ENCODE results near the gene GTPBP4. TPM values are rescaled to one million over a fixed set of nuclear protein-coding genes. Genes with fewer than 3 reads are reported as not detected.

The GTPBP4 gene
- total and polyA plus RNA-seq, 9 of the 15 experiments (the other 6 are each of a cell fraction or from before 2014, with no cell fraction given), result 79.0 to 155 (median 128) TPM

DNA sequence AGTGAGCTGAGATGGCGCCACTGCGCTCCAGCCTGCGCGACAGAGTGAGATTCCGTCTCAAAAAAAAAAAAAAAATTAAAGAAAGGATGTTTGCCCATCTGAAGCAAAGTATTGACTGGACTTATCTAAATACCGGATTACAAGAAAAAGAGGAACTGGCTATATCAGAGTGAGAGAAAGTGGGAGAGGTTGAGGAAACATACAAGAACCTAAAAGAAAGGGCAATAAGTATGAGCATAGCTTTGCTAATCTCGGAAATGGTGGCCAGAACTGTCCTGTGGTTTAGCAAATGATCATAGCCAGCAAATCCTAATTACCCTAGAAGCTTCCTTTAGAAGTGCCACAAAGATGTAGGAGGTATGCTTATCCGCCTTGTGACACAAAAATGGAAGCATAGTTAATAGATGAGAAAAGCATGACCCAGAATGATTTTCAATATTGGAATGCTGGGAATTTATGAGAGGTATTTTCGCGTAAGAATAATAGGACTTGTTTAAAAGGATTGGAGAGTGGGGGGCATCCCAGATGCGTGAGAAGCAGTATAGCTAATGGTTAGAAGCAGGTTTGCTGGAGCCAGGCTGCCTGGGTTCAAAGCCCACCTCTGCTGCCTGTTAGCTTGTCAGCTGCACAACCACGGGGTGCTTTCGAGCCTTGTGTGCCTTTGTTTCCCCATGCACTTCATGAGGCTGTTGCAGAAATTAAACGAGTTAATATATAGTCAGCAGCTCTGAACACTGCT, 1.2 kb upstream of the GTPBP4 start:
- peak overlapping the region; percentile 97 to 99 for H3K9ac ChIP-seq (ENCODE audit: insufficient read depth in 1 of 2, low read depth in 2 of 2, low read length in 2 of 2)
- H3K4me3 ChIP-seq, result peak overlapping the region; percentile 94
- ATAC-seq (no peak), FAIRE-seq (no peak), DNase-seq (ENCODE audit: extremely low read depth in 1 of 4, low spot score in 3 of 4) (no peak)
- H3K4me2 ChIP-seq (ENCODE audit: insufficient read depth, low read length), result peak overlapping the region; percentile 89
- peaks cover 22 to 31% of the 10 kb centered on the region in 2 experiments for H3K4me1 ChIP-seq (replicated peaks in 1 of 2; ENCODE audit: control insufficient read depth in 2 of 2, insufficient read depth in 2 of 2, low read length in 2 of 2)
- peak overlapping the region; percentile 77; the same call in 1 of the 2 replicates for H2AFZ ChIP-seq (ENCODE audit: low read depth, low read length)
- ChIA-PET CTCF (ENCODE audit: low intra/inter-chr PET ratio) (no interaction called here), POLR2A (interaction anchor here (0.7 to 1.9 kb wide), 10 partner anchors 11 to 826 kb away, joined by 3 to 7 read pairs (median 4); no protein-coding TSS in a partner anchor)
- TF ChIP-seq SMARCE1 (IDR thresholded peaks at IDR 0.05) (peak; percentile 38; the same call in 1 of the 2 replicates), NFE2L1 (tag; IDR thresholded peaks at IDR 0.05; ENCODE audit: borderline replicate concordance, low read depth) (no peak), HEY1 (CRISPR knock-in tag; IDR thresholded peaks at IDR 0.05; ENCODE audit: borderline replicate concordance) (no peak), TAF9B (IDR thresholded peaks at IDR 0.05; ENCODE audit: partially characterized antibody) (peak; percentile 9), EP400 (IDR thresholded peaks at IDR 0.05) (0 out of 2 replicates have a peak, but pooled peaks have one; percentile 14), RBM25 (IDR thresholded peaks at IDR 0.05; ENCODE audit: low read depth, low read length, severe bottlenecking) (no peak), TRIM28 (IDR thresholded peaks at IDR 0.05) (0 out of 2 replicates have a peak, but pooled peaks have one; percentile 11), HLTF (IDR thresholded peaks at IDR 0.05) (no peak), SPI1 (IDR thresholded peaks at IDR 0.05; ENCODE audit: borderline replicate concordance, low read depth, low read length) (peak; percentile 98), ZNF184 (CRISPR knock-in tag; IDR thresholded peaks at IDR 0.05) (no peak), KDM1A (IDR thresholded peaks at IDR 0.05) (peak in 1 of 2 experiments; percentile 6; a peak in 1 of 4 replicates)
- H3K9me3 ChIP-seq (replicated peaks; ENCODE audit: control insufficient read depth, insufficient read depth, low read depth, low read length), result no peaks in the 10 kb centered on the region
- BruUV-seq (replicated peaks), result no TSS peak
- intact Hi-C loops (cut with micrococcal nuclease) (loop anchor here (5.0 kb wide), 1 partner anchor 55 kb away; the partner anchor contains the start of gene LARP4B), in situ Hi-C loops (cut with MboI) (loop anchor here (5.0 kb wide), 1 partner anchor 55 kb away; the partner anchor contains the start of gene LARP4B)
- peaks cover 22% of the 10 kb centered on the region; the same call in 1 of the 2 replicates for H4K20me1 ChIP-seq (replicated peaks; ENCODE audit: control insufficient read depth, insufficient read depth, low read length)
- WGBS (ENCODE audit: insufficient coverage, low coverage, missing lambda C conversion rate), result 45% methylated on average over 14 of the region's 14 CpGs
- no peaks in the 10 kb centered on the region for H3K27me3 ChIP-seq (ENCODE audit: control insufficient read depth in 2 of 2, insufficient read depth in 2 of 2, low read length in 2 of 2)
- peak overlapping the region; percentile 93 for H3K27ac ChIP-seq (ENCODE audit: extremely low read depth, low read depth, low read length)
- peaks cover 27% of the 10 kb centered on the region; the same call in 2 of the 3 replicates for H3K36me3 ChIP-seq (ENCODE audit: control insufficient read depth, insufficient read depth, low read length)
- no peaks in the 10 kb centered on the region for H3K9me1 ChIP-seq (ENCODE audit: control insufficient read depth, insufficient read depth, low read length)
- H3K79me2 ChIP-seq (ENCODE audit: control insufficient read depth, insufficient read depth, low read length), result peaks cover 50% of the 10 kb centered on the region

Data from K562 (cell line).